Fibroblast of peridontal ligament (primary cell): ENCODE results near the gene DOCK6.

Source experiments
- DNase-seq: peaks from one replicate; pipeline ENCODE4 v3.0.0-alpha.2; 2010; ENCODE audit errors: extremely low read depth

DOCK6 gene

DNA sequence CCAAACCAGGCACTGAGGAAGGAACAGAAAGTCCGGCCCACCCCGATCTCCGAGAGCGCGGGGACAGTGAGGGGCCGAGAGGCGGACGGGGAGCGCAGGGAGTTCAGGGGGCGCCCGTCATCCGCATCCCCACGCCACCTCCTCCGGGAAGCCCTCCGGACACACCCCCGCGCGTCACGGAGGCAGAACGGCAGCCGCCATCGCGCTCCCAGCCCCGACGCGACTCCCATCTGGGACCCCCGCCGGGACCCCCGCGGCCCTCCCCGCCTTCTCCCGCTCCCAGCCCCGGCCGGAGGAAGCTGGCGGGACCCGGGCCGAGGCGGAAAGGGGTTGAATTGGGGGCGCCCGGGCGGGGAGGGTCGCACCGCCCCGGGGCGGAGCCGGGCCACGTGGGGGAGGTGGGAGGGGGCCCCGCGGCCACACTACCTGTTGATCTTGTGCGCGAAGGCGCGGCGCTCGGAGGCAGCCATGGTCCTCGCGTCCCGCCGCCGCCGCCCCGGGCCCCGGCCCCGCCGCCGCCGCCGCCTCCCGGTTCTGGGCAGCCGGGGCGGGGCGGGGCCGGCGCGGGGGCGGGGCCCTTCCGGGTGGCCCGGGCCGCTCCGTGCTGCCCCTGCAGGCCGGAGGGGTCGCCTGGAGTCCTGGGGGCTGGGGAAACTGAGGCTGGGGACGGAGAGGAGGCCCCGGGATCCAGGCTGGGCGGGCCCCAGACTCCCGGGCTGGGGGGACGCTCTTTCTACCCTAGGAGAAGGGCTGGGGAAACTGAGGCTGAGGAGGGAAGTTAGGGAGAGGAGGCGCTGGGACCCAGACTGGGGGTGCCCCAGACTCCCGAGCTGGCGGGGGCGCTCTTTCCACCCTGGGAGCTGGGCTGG is at the start of gene DOCK6:
Gene DOCK6 (minus strand): TSS at position 554 of the 869 bp plus-strand sequence. CDS start 84 bp downstream, at position 470.
- no peak for DNase-seq

DNA sequence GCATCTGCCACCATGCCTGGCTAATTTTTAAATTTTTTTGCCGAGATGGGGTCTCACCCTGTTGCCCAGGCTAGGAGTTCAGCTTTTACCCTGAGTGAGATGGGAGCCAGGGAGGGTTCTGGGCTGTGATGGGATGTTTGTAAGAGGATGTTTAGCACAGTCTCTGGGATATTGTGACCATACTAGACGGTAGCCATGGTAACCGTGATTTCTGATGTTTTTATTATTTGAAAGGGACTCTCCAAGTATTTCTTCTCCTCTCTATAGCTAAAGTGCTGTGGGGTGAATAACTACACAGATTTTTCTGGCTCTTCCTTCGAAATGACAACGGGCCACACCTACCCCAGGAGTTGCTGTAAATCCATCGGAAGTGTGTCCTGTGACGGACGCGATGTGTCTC is 44.0 kb upstream of the DOCK6 start:
- DNase-seq = no peak

GRCh38 chr19:11304936-11305335 is 42.6 kb upstream of the DOCK6 start:
- DNase-seq = no peak

- no peak for DNase-seq
These were observed 38.4 kb upstream of the DOCK6 start for GRCh38 chr19:11300811-11301120.

- no peak for DNase-seq
These were observed 37.9 kb upstream of the DOCK6 start for GRCh38 chr19:11299946-11300810.

DNA sequence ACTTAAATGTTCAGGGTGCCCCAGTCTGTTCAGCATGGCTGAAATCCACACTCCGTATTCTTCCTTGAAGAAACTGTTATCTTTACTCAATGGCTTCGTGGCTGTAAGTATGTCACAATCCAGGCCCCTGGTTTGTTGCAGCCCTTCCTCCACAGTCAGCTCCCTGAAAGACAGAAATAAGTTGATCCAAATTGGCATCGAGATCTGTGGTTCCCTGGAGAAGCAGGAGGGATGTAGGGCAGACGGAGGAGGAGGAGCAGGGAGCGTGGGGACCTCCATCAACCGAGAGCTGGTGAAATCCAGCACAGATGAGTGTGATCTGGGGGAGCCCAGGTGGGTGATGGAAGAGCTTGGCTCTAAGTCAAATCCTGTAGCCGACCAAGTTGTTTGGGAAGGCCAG is 33.9 kb upstream of the DOCK6 start:
- DNase-seq = peak; percentile 45

GRCh38 chr19:11295665-11296245 is 33.4 kb upstream of the DOCK6 start, which contains the start of gene TSPAN16:
TSS of gene TSPAN16 (plus strand) at chr19:11296160. CDS start at chr19:11296298, 138 bp downstream.
- DNase-seq = no peak

GRCh38 chr19:11295180-11295579 is 32.9 kb upstream of the DOCK6 start:
- no peak for DNase-seq

- peak; percentile 91 for DNase-seq
These were observed 31.4 kb upstream of the DOCK6 start for GRCh38 chr19:11293433-11294389.

DNA sequence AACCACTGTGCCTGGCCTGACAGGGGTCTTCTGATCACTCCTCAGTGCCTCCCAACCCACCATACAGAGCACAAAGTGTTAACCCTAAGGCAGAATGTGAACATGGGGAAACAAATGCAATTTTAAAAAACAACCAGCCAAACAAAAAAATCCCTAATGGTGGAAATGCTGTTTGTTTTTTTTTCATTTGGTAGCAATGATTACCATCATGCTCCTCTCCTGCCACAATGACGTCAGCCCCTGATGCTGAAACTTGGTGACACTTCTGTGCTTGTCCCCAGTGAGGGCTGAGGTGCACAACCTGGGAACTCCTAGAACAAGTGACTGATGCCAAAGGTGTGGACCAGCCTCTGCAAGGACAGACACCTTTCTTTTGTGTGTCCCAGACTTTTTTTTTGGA is 29.7 kb upstream of the DOCK6 start:
- no peak for DNase-seq

- no peak for DNase-seq
These were observed 29.1 kb upstream of the DOCK6 start for GRCh38 chr19:11291415-11291814.

GRCh38 chr19:11290256-11290655 is 27.9 kb upstream of the DOCK6 start:
- DNase-seq = no peak

- DNase-seq = peak; percentile 53
These were observed 26.0 kb upstream of the DOCK6 start for GRCh38 chr19:11288349-11288748.

DNA sequence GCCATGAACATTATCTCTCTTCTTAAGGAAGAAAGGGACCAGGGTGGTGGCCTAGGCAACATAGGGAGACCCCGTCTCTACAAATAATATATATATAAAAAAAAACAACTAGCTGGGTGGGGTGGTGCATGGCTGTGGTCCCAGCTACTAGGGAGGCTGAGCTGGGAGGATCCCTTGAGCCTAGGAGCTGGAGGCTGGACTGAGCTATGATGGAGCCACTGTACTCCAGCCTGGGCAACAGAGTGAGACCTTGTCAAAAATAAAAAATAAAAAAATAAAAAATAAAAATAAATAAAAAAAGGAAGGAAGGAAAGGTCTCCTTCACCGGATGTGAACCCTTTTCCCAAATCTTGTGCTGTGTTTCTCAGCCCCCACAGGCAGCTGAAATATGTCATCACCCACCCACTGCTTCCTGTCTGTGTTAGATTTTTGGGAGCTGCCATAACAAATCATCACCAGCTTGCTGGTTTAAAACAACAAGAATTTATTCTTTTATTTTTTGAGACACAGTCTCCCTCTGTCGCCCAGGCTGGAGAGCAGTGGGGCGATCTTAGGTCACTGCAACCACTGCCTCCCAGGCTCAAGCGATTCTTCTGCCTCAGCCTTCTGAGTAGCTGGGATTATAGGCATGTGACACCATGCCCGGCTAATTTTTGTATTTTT is 24.1 kb upstream of the DOCK6 start:
- DNase-seq = peak; percentile 25

GRCh38 chr19:11284515-11284914 is 22.2 kb upstream of the DOCK6 start:
- no peak for DNase-seq

DNA sequence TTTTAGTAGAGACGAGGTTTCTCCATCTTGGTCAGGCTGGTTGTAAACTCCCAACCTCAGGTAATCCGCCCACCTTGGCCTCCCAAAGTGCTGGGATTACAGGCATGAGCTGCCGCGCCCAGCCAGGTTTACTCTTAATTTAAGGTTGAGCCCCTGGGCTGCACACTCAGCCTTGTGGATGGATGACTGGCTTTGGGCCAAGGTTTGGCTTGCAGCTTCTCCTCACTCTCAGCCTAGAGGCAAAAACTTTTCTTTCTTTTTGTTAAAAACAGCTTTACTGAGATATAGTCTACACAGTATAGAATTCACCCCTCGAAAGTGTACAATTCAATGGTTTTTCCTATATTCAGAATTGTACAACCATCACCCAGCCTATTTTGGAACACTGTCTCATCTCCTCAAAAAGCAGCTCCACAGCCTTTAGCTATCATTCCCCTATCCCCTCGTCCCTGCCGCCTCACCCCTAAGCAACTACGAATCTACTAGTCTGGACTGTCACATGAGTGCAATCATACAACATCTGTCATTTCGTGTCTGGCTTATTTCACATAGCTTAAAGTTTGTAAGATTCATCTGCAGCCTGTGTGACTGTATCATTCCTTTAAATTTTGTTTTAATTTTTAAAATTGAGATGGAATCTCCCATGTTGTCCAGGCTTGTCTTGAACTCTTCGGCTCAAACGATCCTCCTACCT is 19.2 kb upstream of the DOCK6 start:
- no peak for DNase-seq

DNA sequence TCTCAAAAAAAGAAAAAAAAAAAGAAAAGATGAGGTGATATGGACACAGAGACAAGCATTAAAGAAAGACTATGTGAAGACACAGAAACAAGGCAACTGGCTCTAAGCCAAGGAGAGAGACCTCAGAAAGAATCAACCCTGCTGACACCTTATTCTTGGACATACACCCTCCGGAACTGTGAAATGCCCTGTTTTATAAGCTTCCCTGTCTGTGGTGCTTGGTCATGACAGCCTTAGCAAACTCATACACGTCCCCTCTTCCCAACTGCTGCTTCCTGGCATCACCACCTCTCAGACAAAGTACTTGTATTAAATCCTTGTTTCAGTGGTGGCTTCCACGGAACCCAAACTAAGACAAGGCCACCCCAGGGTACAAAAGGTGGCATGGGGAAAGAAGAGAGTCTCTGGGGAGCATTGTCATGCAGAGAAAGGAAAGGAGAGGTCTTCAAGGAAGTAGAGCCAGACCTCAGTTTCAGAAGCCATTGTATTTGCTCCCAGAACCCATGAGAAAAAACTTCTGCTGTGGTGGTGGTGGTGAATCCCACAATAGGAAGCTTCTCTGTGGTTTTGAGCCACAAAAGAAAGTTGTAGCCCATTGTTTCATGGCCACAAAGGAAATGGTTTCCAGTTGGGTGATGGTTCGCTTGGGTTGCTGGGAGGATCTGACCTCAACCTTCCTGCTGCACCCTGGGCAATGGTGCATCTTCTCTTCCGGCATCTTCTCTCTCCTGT is 17.3 kb upstream of the DOCK6 start:
- DNase-seq = no peak

DNA sequence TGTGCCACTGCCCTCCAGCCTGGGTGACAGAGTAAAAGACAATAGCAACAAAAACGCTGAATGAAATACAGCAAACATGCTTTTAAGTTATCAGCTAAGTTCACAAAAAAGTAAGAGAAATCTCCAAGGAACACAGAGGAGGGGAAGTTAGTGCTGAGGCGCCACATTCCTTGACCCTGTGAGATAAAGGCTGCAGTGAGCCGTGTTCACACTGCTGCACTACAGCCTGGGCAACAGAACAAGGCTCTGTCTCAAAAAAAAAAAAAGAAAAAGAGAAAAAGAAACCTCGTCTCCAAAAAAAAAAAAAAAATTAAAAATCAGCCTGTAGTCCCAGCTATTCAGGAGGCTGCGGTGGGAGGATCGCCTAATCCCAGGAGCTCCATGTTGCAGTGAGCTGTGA is 16.3 kb upstream of the DOCK6 start:
- no peak for DNase-seq

GRCh38 chr19:11274533-11275086 is 12.3 kb upstream of the DOCK6 start:
- no peak for DNase-seq
